Measurements from ENCODE around the gene TLCD5.

Gene TLCD5

DNA sequence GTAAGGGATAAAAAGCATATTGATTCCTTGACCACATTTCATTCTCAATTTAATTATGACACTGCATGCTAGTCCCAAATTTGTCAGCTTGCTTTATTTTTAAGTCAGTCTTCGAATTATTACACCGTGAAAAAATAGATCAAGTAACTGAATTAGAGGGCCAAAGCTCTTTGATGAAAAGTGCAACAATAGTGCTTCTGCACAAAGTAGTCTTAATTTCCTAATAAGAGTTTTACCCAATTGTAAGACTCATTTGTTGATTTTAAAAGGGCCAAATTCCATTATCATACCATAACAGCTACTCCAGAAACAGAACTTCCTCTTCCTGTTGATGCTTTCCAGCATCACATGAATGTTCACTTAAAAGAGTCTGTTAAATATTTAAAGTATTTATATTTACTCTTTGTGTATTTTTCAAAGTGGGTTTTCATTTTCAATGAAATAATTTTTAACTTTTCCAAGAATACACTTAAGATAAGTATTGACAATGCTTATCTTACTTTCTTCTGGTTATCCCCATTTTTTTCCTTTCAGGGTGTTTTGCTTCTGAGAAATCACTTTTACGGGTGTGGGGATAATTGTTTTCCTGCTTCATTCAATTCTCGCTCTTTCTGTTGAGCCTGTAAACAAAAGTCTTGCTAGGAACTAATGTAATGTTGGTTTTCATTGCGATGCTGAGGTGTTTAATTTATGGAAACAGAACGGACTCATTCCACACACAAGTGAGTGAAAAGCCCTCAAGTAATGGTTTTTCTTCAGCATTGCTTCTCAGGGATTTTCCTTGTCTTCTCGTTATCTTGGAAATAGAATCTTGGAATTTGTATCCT is 13.2 kb downstream of the TLCD5 start:
- TF ChIP-seq, protein P1, sequence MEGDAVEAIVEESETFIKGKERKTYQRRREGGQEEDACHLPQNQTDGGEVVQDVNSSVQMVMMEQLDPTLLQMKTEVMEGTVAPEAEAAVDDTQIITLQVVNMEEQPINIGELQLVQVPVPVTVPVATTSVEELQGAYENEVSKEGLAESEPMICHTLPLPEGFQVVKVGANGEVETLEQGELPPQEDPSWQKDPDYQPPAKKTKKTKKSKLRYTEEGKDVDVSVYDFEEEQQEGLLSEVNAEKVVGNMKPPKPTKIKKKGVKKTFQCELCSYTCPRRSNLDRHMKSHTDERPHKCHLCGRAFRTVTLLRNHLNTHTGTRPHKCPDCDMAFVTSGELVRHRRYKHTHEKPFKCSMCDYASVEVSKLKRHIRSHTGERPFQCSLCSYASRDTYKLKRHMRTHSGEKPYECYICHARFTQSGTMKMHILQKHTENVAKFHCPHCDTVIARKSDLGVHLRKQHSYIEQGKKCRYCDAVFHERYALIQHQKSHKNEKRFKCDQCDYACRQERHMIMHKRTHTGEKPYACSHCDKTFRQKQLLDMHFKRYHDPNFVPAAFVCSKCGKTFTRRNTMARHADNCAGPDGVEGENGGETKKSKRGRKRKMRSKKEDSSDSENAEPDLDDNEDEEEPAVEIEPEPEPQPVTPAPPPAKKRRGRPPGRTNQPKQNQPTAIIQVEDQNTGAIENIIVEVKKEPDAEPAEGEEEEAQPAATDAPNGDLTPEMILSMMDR (IDR thresholded peaks at IDR 0.05; ENCODE audit: extremely low read depth, insufficient read depth, missing control alignments) = no peak
- in situ Hi-C loops (cut with MboI; ENCODE audit: low pct_unique_long_range_greater_than_20kb, low sequenced_read_pairs, unreplicated experiment) = no loop called here
- DNase-seq (ENCODE audit: low spot score) = no peak

DNA sequence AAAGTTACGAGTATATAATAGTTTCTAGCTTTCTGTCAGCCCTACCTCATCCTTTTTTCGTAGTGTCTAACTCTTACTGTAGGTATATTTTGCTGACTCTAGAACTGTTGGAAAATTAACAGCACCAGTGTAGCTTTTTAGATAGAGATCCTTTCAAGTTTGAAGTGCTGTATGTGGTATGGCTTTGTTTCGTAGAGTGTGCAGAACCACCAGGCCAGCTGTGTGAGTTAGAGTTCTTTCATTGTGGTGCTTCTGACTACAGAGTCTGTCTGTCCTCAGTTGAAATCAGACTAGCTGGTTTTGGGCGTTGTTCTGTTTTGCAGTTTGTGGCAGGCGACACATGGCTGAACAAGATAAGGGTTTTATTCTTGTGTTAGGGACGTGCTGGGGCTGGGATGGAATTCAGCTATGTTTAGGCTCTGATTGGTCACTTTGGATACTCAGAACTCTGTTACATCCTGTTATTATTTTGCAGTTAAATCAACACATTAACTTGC is 14.3 kb downstream of the TLCD5 start:
- DNase-seq (ENCODE audit: low spot score) = no peak
- in situ Hi-C loops (cut with MboI; ENCODE audit: low pct_unique_long_range_greater_than_20kb, low sequenced_read_pairs, unreplicated experiment) = no loop called here
- TF ChIP-seq, protein P1 (IDR thresholded peaks at IDR 0.05; ENCODE audit: extremely low read depth, insufficient read depth, missing control alignments) = no peak

DNA sequence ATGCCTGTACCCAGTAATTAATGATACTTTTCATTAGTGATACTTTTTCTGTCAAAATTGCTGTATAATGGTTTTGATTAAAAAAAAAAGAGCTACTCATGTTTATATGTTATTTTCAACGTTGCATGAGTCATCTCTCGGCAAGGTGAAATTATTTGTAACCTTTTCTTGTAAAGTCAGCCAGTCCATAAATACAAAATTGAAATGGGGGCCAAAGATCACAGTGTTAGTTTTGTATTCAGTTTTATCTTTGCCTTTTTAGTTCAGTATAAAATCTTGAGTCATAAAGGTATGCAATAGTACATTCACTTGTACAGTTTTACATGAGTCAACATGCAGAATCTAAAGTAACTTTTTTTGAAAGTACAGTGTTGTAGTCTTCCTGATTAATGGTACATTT is 15.4 kb downstream of the TLCD5 start:
- no peak for DNase-seq (ENCODE audit: low spot score)
- TF ChIP-seq, protein P1 (IDR thresholded peaks at IDR 0.05; ENCODE audit: extremely low read depth, insufficient read depth, missing control alignments) = no peak
- in situ Hi-C loops (cut with MboI; ENCODE audit: low pct_unique_long_range_greater_than_20kb, low sequenced_read_pairs, unreplicated experiment) = no loop called here

DNA sequence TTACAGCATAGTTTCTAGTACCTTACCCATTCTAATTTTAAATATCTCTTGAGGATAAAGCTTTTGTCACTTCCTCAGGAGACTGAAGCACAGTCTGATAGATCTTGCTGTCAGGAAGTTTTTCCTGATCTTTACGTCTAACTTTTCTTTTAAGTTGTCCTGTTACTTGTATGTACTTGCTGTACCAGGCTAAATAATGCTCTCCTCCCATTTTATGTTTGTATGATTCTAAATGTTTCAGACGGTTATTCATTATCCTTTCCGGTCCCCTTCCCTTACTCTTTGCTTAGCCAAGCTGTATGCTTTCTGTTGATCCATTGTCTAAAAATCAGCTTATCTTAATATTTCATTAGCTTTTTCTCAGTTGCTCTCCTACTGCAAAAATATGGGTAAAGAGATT is 17.1 kb downstream of the TLCD5 start:
- DNase-seq (ENCODE audit: low spot score) = no peak
- in situ Hi-C loops (cut with MboI; ENCODE audit: low pct_unique_long_range_greater_than_20kb, low sequenced_read_pairs, unreplicated experiment) = no loop called here
- TF ChIP-seq, protein P1 (IDR thresholded peaks at IDR 0.05; ENCODE audit: extremely low read depth, insufficient read depth, missing control alignments) = no peak

DNA sequence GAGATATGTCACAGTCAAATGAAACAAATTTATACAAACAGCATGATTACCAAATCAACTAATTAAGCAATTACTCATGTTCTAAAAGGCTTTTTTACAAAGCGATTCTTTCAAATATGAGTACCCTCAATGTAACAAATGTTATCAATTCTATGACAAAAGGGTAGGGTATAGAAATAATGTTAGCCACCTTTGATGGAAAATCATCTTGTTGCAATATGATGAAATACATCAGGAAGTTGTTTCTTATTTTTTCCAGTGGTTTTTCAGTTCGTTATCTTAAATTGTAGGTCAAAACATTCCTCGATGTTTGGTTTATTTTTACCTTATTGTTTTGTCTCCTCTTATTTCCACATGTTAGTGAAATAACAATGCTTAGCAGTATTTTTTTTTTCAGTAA is 17.6 kb downstream of the TLCD5 start:
- TF ChIP-seq, protein P1 (IDR thresholded peaks at IDR 0.05; ENCODE audit: extremely low read depth, insufficient read depth, missing control alignments) = no peak
- DNase-seq (ENCODE audit: low spot score) = no peak
- in situ Hi-C loops (cut with MboI; ENCODE audit: low pct_unique_long_range_greater_than_20kb, low sequenced_read_pairs, unreplicated experiment) = no loop called here

DNA sequence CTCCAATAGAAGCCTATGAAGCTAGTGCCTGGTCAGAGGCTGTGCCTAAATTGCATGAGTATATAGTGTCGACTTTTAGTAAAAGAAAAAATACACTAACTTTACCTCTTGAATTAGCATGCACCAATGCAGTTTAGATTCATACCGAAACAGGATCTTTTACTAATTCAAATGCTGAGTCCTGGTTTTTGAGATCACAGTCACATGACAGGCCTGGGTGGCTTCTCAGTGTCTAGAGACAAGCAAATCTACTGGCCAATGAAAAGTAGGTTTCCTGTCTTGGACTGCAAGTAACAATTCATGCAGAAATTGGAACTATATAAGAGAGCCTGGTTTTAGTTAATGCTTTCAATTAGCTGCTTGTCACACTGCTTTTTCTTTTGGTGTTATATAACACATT is 18.3 kb downstream of the TLCD5 start:
- TF ChIP-seq, protein P1 (IDR thresholded peaks at IDR 0.05; ENCODE audit: extremely low read depth, insufficient read depth, missing control alignments) = no peak
- peak; percentile 74 for DNase-seq (ENCODE audit: low spot score)

More for the DNA sequence above, 18.3 kb downstream of the TLCD5 start:
- in situ Hi-C loops (cut with MboI; ENCODE audit: low pct_unique_long_range_greater_than_20kb, low sequenced_read_pairs, unreplicated experiment) = no loop called here
